Measurements from ENCODE around the gene POGLUT2.

Gene POGLUT2

GRCh38 chr13:102763741-102764140 is 35.0 kb downstream of the POGLUT2 start:
- no peak for DNase-seq

GRCh38 chr13:102761071-102761470 is 37.7 kb downstream of the POGLUT2 start:
- DNase-seq: no peak

- no peak for DNase-seq
Observed at GRCh38 chr13:102758842-102759241, 39.9 kb downstream of the POGLUT2 start.

- no peak for DNase-seq
Observed at GRCh38 chr13:102757006-102757405, 41.8 kb downstream of the POGLUT2 start.

- DNase-seq: no peak
Observed at GRCh38 chr13:102751886-102752285, 46.9 kb downstream of the POGLUT2 start.

GRCh38 chr13:102742506-102742905 is 56.3 kb downstream of the POGLUT2 start:
- no peak for DNase-seq

- no peak for DNase-seq
Observed at GRCh38 chr13:102742101-102742500, 56.7 kb downstream of the POGLUT2 start.

All from NCI-H69 (cell line).